IMR-90 (cell line): ENCODE measurements around the gene CDO1. TPM values are rescaled to one million over a fixed set of nuclear protein-coding genes. Genes with fewer than 3 reads are reported as not detected.
"Not testable (repeated sequence)": the region's sequence is repeated elsewhere in the genome, so short reads cannot be mapped to it uniquely, and the experiment has no call there.

ENCODE experiments used
- ATAC-seq: fragments of 200-7000 bp; cut with Tn5 transposase; 2 replicates; pipeline ENCODE4 v1.9.1; 2020; ENCODE audit warnings: low read depth, mild to moderate bottlenecking, moderate library complexity
- BruUV-seq: library from RNA; stranded (reverse); fragments of 400-500 nt; replicated peaks from 2 replicates; lab custom pipeline; 2021; lab: Mats Ljungman, UMichigan
- CTCF ChIA-PET: fragments of 300-600 bp; formaldehyde crosslinking; extraction: SDS; loops from one replicate; lab custom pipeline; 2021; ENCODE audit warnings: antibody characterized with exemption; lab: Yijun Ruan, JAX
- POLR2A ChIA-PET: fragments of 300-600 bp; sonication (Branson Sonifier 250); formaldehyde crosslinking; loops from one replicate; lab custom pipeline; 2022; ENCODE audit warnings: antibody characterized with exemption; ENCODE audit not compliant: unreplicated experiment; lab: Charles Lee
- DNase-seq: peaks from one replicate; pipeline ENCODE4 v3.0.0; 2013
- H2AFZ ChIP-seq: replicated peaks from 2 replicates; pipeline ENCODE3; 2013; ENCODE audit warnings: low read length, mild to moderate bottlenecking; ENCODE audit not compliant: poor library complexity
- H2AK5ac ChIP-seq: 2 replicates; pipeline ENCODE4 v1.6.1; 2013; ENCODE audit warnings: low read depth, low read length, inconsistent platforms
- H2AK9ac ChIP-seq: replicated peaks from 2 replicates; pipeline ENCODE3; 2013; ENCODE audit warnings: mild to moderate bottlenecking, low read depth, low read length, moderate library complexity; ENCODE audit not compliant: poor library complexity
- H2BK120ac ChIP-seq: 2 replicates; pipeline ENCODE4 v1.6.1; 2013; ENCODE audit warnings: low read depth, low read length, inconsistent platforms
- H2BK15ac ChIP-seq: 3 replicates; pipeline ENCODE4 v1.6.1; 2013; ENCODE audit warnings: low read depth, low read length, inconsistent platforms
- H2BK20ac ChIP-seq: 2 replicates; pipeline ENCODE4 v1.6.1; 2013; ENCODE audit warnings: low read depth, mild to moderate bottlenecking, inconsistent platforms, low read length, moderate library complexity
- H2BK5ac ChIP-seq: 2 replicates; pipeline ENCODE4 v1.6.1; 2013; ENCODE audit warnings: mild to moderate bottlenecking, low read depth, low read length, inconsistent platforms; ENCODE audit not compliant: poor library complexity, severe bottlenecking
- H3K14ac ChIP-seq: replicated peaks from 2 replicates; pipeline ENCODE4 v1.6.1; 2013; ENCODE audit warnings: low read depth, low read length, inconsistent platforms
- H3K18ac ChIP-seq: 2 replicates; pipeline ENCODE4 v1.6.1; 2013; ENCODE audit warnings: low read depth, low read length, control low read depth
- H3K23ac ChIP-seq: 2 replicates; pipeline ENCODE4 v1.6.1; 2013; ENCODE audit warnings: low read depth, low read length, inconsistent platforms
- H3K27ac ChIP-seq: 2 replicates; pipeline ENCODE4 v1.5.1; 2013; ENCODE audit warnings: mild to moderate bottlenecking, control low read depth, low read length; ENCODE audit not compliant: insufficient read depth
- H3K27me3 ChIP-seq: 2 replicates; pipeline ENCODE4 v1.6.1; 2013; ENCODE audit warnings: low read length; ENCODE audit not compliant: control insufficient read depth, insufficient read depth
- H3K36me3 ChIP-seq: 2 replicates; pipeline ENCODE4 v1.6.1; 2013; ENCODE audit warnings: low read length, mixed read lengths; ENCODE audit not compliant: control insufficient read depth, insufficient read depth
- H3K4ac ChIP-seq: 2 replicates; pipeline ENCODE4 v1.6.1; 2013; ENCODE audit warnings: low read depth, low read length, inconsistent platforms
- H3K4me1 ChIP-seq: 2 replicates; pipeline ENCODE4 v1.6.1; 2013; ENCODE audit warnings: low read length, mixed read lengths; ENCODE audit not compliant: control insufficient read depth, insufficient read depth
- H3K4me2 ChIP-seq: 2 replicates; pipeline ENCODE4 v1.6.1; 2013; ENCODE audit warnings: low read depth, mild to moderate bottlenecking, control low read depth, low read length, moderate library complexity
- H3K4me3 ChIP-seq: 2 replicates; pipeline ENCODE4 v1.5.1; 2013; ENCODE audit warnings: low read depth, mild to moderate bottlenecking, control low read depth, low read length, moderate library complexity; ENCODE audit not compliant: insufficient read depth
- H3K56ac ChIP-seq: 2 replicates; pipeline ENCODE4 v1.6.1; 2013; ENCODE audit warnings: low read length, inconsistent platforms; ENCODE audit not compliant: insufficient read depth; ENCODE audit errors: extremely low read depth
- H3K79me1 ChIP-seq, 2 experiments: 2 replicates each; pipeline ENCODE4 v1.6.1; 2013; ENCODE audit warnings: low read length in 2 of 2, inconsistent platforms in 1 of 2, low read depth in 1 of 2
- H3K9ac ChIP-seq: 2 replicates; pipeline ENCODE4 v1.6.1; 2013; ENCODE audit warnings: low read depth, low read length, control low read depth
- H3K9me1 ChIP-seq: 2 replicates; pipeline ENCODE4 v1.6.1; 2013; ENCODE audit warnings: low read length, inconsistent platforms; ENCODE audit not compliant: insufficient read depth
- H3K9me3 ChIP-seq: 2 replicates; pipeline ENCODE4 v1.6.1; 2013; ENCODE audit warnings: low read length; ENCODE audit not compliant: control insufficient read depth, insufficient read depth
- H4K20me1 ChIP-seq: 2 replicates; pipeline ENCODE4 v1.6.1; 2013; ENCODE audit warnings: low read length, inconsistent platforms; ENCODE audit not compliant: insufficient read depth
- H4K5ac ChIP-seq: 2 replicates; pipeline ENCODE4 v1.6.1; 2013; ENCODE audit warnings: mild to moderate bottlenecking, low read depth, low read length, control low read depth
- H4K8ac ChIP-seq, 2 experiments: 2 replicates each; pipeline ENCODE4 v1.6.1; 2013; ENCODE audit warnings: low read depth in 2 of 2, low read length in 2 of 2, control low read depth in 1 of 2, inconsistent platforms in 1 of 2
- H4K91ac ChIP-seq: 2 replicates; pipeline ENCODE4 v1.6.1; 2013; ENCODE audit warnings: low read depth, low read length, inconsistent platforms; ENCODE audit not compliant: insufficient read depth
- MAFK ChIP-seq: IDR thresholded peaks from 2 replicates; pipeline ENCODE4 v1.6.1; 2012; ENCODE audit warnings: low read depth, low read length, improper control_type of control experiment
- POLR2A ChIP-seq: IDR thresholded peaks from 2 replicates; pipeline ENCODE4 v1.6.1; 2012; ENCODE audit warnings: mild to moderate bottlenecking, low read depth, low read length
- RFX5 ChIP-seq: IDR thresholded peaks from 2 replicates; pipeline ENCODE4 v1.8.0; 2012; ENCODE audit warnings: low read depth, mild to moderate bottlenecking, low read length, moderate library complexity
- WGBS, 2 experiments: methylation state at CpG; one replicate each; pipeline versions ENCODE4 v1.1.5 to v1.1.7; 2013; ENCODE audit warnings: missing lambda C conversion rate in 2 of 2; ENCODE audit not compliant: insufficient read length in 1 of 2; ENCODE audit errors: extremely low coverage in 2 of 2; 5-methylcytosine and 5-hydroxymethylcytosine counted together
- dilution Hi-C: fragments of 300-500 bp; cut with HindIII; formaldehyde crosslinking; loops from one replicate; pipeline ENCODE4 v1.14.3; 2018; ENCODE audit warnings: low sequenced_read_pairs; ENCODE audit not compliant: unreplicated experiment
- in situ Hi-C: fragments of 300-500 bp; cut with MboI; formaldehyde crosslinking; loops from 3 replicates; pipeline ENCODE4 v1.14.3; 2019; ENCODE audit warnings: low sequenced_read_pairs, inconsistent platforms, mixed read lengths
- intact Hi-C: fragments of 100-400 bp; cut with micrococcal nuclease; formaldehyde crosslinking; loops from 2 replicates; pipeline ENCODE4 v1.10.0; 2022
- polyA plus RNA-seq, 3 experiments: library from polyadenylated mRNA; depleted of rRNA; stranded (reverse); fragments of >200 nt; gene quantifications; 2 replicates each; pipeline ENCODE4 v1.2.3, GENCODE V29; 2012; ENCODE audit warnings: low replicate concordance in 1 of 3
- total RNA-seq: library from RNA; depleted of rRNA; stranded (reverse); fragments of >200 nt; gene quantifications from 2 replicates; pipeline ENCODE4 v1.2.3, GENCODE V29; 2012
- TF ChIP-seq, protein P1 (sequence below): fragments of 150-350 bp; IDR thresholded peaks from 2 replicates; pipeline ENCODE4 v1.6.1; 2017; ENCODE audit warnings: mild to moderate bottlenecking, antibody characterized with exemption, low read length, low read depth
- TF ChIP-seq, protein P2 (sequence below): conservative IDR thresholded peaks from 2 replicates; pipeline ENCODE4 v1.5.1; 2012; ENCODE audit warnings: mild to moderate bottlenecking, low read depth, low read length, improper control_type of control experiment

Gene CDO1
- total and polyA plus RNA-seq, 2 of the 4 experiments (the other 2 are of a cell fraction): 4.8 to 8.6 TPM

DNA sequence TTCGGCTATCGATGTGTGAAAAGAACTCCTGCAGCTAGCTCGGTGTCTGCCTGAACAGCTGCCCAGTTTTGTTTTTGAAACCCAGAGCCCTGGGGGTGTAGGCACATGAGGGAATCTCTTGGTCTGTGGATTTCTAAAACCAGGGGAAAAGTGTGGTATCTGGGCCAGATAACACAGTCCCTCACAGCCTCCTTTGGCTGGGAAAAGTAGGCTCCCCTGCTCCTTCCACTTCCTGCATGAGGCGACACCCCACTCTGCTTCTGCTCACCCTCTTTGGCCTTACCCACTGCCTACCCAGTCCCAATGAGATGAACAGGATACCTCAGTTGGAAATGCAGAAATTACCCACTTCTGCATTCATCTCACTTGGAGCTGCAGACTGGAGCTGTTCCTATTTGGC lies 9.5 kb upstream of the CDO1 start:
- ChIA-PET POLR2A (no interaction called here), CTCF (no interaction called here)
- in situ Hi-C loops: loop anchor here (25.0 kb wide), 1 partner anchor 539 kb away; the partner anchor contains the start of gene CCDC112
- no peak overlapping the region for H3K4me2 ChIP-seq
- H3K56ac ChIP-seq: no peak overlapping the region
- no peaks in the 10 kb centered on the region; the same call in 1 of the 2 replicates for H3K9me3 ChIP-seq
- no peak overlapping the region for H2BK15ac ChIP-seq
- peaks cover 8% of the 10 kb centered on the region for H3K36me3 ChIP-seq
- no peak overlapping the region for H3K18ac ChIP-seq
- intact Hi-C loops: no loop called here
- H2AFZ ChIP-seq: no peak overlapping the region
- 100% methylated on average over 1 of the region's 4 CpGs; no CpG with 5 or more reads in 1 of the 2 experiments for WGBS, 2 experiments
- H3K9me1 ChIP-seq: no peaks in the 10 kb centered on the region
- H3K27ac ChIP-seq: no peak overlapping the region
- no TSS peak for BruUV-seq
- no peak overlapping the region for H4K5ac ChIP-seq
- no peak overlapping the region for H3K4me3 ChIP-seq
- H3K23ac ChIP-seq: no peak overlapping the region
- H3K79me1 ChIP-seq: peaks cover 0 to 3% of the 10 kb centered on the region in 2 experiments; a peak in 1 of 4 replicates
- DNase-seq: no peak
- H3K27me3 ChIP-seq: no peaks in the 10 kb centered on the region
- H3K4me1 ChIP-seq: no peaks in the 10 kb centered on the region
- no peak overlapping the region for H2BK5ac ChIP-seq
- no peak overlapping the region for H3K14ac ChIP-seq
- no peak overlapping the region for H2BK120ac ChIP-seq
- no peak overlapping the region for H3K9ac ChIP-seq
- TF ChIP-seq, protein P1, sequence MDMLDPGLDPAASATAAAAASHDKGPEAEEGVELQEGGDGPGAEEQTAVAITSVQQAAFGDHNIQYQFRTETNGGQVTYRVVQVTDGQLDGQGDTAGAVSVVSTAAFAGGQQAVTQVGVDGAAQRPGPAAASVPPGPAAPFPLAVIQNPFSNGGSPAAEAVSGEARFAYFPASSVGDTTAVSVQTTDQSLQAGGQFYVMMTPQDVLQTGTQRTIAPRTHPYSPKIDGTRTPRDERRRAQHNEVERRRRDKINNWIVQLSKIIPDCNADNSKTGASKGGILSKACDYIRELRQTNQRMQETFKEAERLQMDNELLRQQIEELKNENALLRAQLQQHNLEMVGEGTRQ: no peak
- no peak for TF ChIP-seq RFX5
- no peak for TF ChIP-seq POLR2A
- TF ChIP-seq, protein P2, sequence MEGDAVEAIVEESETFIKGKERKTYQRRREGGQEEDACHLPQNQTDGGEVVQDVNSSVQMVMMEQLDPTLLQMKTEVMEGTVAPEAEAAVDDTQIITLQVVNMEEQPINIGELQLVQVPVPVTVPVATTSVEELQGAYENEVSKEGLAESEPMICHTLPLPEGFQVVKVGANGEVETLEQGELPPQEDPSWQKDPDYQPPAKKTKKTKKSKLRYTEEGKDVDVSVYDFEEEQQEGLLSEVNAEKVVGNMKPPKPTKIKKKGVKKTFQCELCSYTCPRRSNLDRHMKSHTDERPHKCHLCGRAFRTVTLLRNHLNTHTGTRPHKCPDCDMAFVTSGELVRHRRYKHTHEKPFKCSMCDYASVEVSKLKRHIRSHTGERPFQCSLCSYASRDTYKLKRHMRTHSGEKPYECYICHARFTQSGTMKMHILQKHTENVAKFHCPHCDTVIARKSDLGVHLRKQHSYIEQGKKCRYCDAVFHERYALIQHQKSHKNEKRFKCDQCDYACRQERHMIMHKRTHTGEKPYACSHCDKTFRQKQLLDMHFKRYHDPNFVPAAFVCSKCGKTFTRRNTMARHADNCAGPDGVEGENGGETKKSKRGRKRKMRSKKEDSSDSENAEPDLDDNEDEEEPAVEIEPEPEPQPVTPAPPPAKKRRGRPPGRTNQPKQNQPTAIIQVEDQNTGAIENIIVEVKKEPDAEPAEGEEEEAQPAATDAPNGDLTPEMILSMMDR: no peak
- no peak for TF ChIP-seq MAFK
- H4K20me1 ChIP-seq: no peaks in the 10 kb centered on the region
- no peak overlapping the region for H2BK20ac ChIP-seq
- no peak overlapping the region for H3K4ac ChIP-seq
- no peak overlapping the region for H2AK9ac ChIP-seq
- no peak overlapping the region for H4K8ac ChIP-seq
- dilution Hi-C loops: no loop called here
- no peak overlapping the region for H2AK5ac ChIP-seq
- no peak for ATAC-seq
- H4K91ac ChIP-seq: no peak overlapping the region

- H4K91ac ChIP-seq, H3K23ac ChIP-seq, H2BK120ac ChIP-seq, H3K9ac ChIP-seq, H2BK20ac ChIP-seq, H3K27me3 ChIP-seq, BruUV-seq, H3K9me1 ChIP-seq, H2BK5ac ChIP-seq, H2AK5ac ChIP-seq, H2BK15ac ChIP-seq, H3K79me1 ChIP-seq, H3K4ac ChIP-seq, ATAC-seq, H4K5ac ChIP-seq, H3K4me1 ChIP-seq, H3K27ac ChIP-seq, H3K9me3 ChIP-seq, H3K4me3 ChIP-seq, POLR2A ChIA-PET, H3K14ac ChIP-seq, H2AK9ac ChIP-seq, intact Hi-C loops, DNase-seq, H4K8ac ChIP-seq, H3K36me3 ChIP-seq, H3K18ac ChIP-seq, H3K56ac ChIP-seq, dilution Hi-C loops, H3K4me2 ChIP-seq, H4K20me1 ChIP-seq, H2AFZ ChIP-seq: not testable (repeated sequence)
- in situ Hi-C loops: loop anchor here (25.0 kb wide), 1 partner anchor 538 kb away; the partner anchor contains the start of gene CCDC112
- CTCF ChIA-PET: interaction anchor here (0.6 kb wide), 1 partner anchor 1128 kb away, joined by 4 read pairs; no protein-coding TSS in a partner anchor
- WGBS, 2 experiments: no CpG with 5 or more reads among the region's 1 CpG
Measured at GRCh38 chr5:115824983-115825382, 8.5 kb upstream of the CDO1 start.
